Central memory CD8-positive, alpha-beta T cell (primary cell): Measurements from ENCODE around the gene CADM2.
"Not testable (repeated sequence)": the region's sequence is repeated elsewhere in the genome, so short reads cannot be mapped to it uniquely, and the experiment has no call there.

Source experiments
- ATAC-seq: fragments of 150-1000 bp; cut with Tn5 transposase; replicated peaks from 2 replicates; pipeline ENCODE4 v1.10.0; 2022; ENCODE audit warnings: mild to moderate bottlenecking, moderate FRiP score, moderate number of reproducible peaks; ENCODE audit not compliant: poor library complexity, severe bottlenecking; ENCODE audit errors: extremely low read depth
- DNase-seq, 2 donors: peaks; one replicate each; pipeline ENCODE4 v3.0.0; 2021; ENCODE audit warnings: low spot score in 2 of 2
- H3K27ac Mint-ChIP-seq: one replicate; pipeline ENCODE4 v1.8.0; 2022; ENCODE audit warnings: low read depth, mild to moderate bottlenecking, moderate library complexity, mixed read lengths
- H3K27me3 Mint-ChIP-seq: one replicate; pipeline ENCODE4 v1.8.0; 2022; ENCODE audit warnings: mixed read lengths
- H3K36me3 Mint-ChIP-seq: one replicate; pipeline ENCODE4 v1.8.0; 2022; ENCODE audit warnings: mild to moderate bottlenecking, moderate library complexity, mixed read lengths; ENCODE audit not compliant: insufficient read depth
- H3K4me1 Mint-ChIP-seq: one replicate; pipeline ENCODE4 v1.8.0; 2022; ENCODE audit warnings: mixed read lengths
- H3K4me3 Mint-ChIP-seq: one replicate; pipeline ENCODE4 v1.8.0; 2022; ENCODE audit warnings: mild to moderate bottlenecking, moderate library complexity, mixed read lengths
- H3K9me3 Mint-ChIP-seq: one replicate; pipeline ENCODE4 v1.8.0; 2022; ENCODE audit warnings: mixed read lengths

CADM2 gene

DNA sequence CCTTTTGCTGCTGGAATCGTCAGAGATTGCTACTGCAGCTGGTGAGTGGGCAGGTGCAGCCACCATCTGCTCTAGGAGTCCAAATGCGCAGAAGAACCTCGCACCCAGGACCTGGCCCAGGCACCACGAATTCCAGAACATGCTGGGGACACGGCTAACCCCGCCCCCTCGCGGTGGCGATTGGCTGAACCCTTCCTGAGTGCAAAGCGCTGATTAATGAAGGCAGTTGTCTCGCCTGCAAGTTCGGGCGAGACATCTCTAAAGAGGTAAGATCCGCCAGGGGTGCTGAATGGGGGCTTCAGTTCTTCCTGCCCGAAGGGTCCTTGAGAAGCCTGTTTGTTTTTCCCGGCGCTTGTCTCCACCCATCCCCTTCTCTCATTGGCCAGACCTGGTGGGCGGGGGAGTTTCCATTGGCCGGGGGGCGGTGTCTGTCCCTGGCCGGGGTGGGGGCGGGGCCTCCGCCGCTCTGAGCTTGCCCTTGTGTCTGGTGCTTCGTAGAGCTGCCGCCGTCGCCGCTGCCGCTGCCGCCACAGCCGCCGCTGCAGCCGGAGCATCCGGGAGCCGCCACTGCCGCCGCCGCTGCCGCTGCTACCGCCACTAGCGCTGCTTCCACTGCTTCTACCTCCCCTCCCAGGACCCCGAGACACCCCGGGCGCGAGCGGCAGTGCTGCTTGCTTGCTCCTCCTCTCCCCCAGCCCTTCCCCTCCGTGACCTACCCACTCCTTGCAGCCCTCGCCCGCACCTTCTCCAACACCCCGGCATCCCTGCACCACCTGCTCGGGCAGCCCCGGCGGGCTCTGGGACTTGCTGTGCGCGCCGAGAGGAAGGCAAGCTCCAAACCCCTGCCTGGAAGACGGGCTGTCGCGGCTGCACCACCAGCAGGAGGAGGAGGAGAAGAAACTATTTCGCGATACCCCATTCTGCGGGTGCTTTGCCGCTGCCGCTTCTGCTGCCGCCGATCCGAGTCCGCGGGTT, at the start of gene CADM2:
CADM2 (plus strand) TSS at position 495 of the 975 bp plus-strand sequence.
- DNase-seq (no peak), ATAC-seq (peak; percentile 66)
- peaks cover 22% of the 10 kb centered on the region for H3K27me3 Mint-ChIP-seq
- H3K4me3 Mint-ChIP-seq = peak within 1 kb of the TSS; percentile 3
- H3K4me1 Mint-ChIP-seq = peaks cover 7% of the 10 kb centered on the region
- H3K36me3 Mint-ChIP-seq = no peaks in the 10 kb centered on the region
- no peaks in the 10 kb centered on the region for H3K9me3 Mint-ChIP-seq
- no peak within 1 kb of the TSS for H3K27ac Mint-ChIP-seq

DNA sequence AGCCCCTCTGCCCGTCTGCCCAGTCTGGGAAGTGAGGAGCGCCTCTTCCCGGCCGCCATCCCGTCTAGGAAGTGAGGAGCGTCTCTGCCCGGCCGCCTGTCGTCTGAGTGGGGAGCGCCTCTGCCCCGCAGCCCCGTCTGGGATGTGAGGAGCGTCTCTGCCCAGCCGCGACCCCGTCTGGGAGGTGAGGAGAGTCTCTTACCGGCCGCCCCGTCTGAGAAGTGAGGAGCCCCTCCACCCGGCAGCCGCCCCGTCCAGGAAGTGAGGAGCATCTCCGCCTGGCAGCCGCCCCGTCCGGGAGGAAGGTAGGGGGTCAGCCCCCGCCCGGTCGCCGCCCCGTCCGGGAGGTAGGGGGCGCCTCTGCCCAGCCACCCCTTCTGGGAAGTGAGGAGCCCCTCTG, 40.2 kb upstream of the CADM2 start:
- H3K27ac Mint-ChIP-seq, DNase-seq, H3K36me3 Mint-ChIP-seq, H3K4me3 Mint-ChIP-seq, H3K27me3 Mint-ChIP-seq, ATAC-seq, H3K4me1 Mint-ChIP-seq: not testable (repeated sequence)
- H3K9me3 Mint-ChIP-seq = peaks cover 19% of the 10 kb centered on the region

DNA sequence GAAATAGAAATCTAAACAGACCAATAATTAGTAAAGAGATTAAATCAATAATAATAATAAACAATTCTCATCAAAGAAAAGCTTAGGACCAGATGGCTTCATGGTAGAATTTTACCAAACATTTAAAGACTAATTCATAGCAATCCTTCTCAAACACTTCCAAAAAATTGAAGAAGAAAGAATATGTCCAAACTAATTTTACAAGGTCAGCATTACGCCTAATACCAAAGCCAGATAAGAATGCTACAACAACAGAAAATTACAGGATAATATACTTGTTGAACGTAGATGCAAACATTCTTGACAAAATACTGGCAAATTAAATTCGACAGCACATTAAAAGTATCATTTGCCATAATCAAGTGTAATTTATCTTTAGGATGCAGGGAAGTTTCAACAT, 36.1 kb upstream of the CADM2 start:
- no peaks in the 10 kb centered on the region for H3K4me1 Mint-ChIP-seq
- H3K36me3 Mint-ChIP-seq = no peaks in the 10 kb centered on the region
- DNase-seq (no peak), ATAC-seq (no peak)
- H3K27ac Mint-ChIP-seq = no peak overlapping the region
- H3K4me3 Mint-ChIP-seq = no peak overlapping the region
- no peaks in the 10 kb centered on the region for H3K27me3 Mint-ChIP-seq
- H3K9me3 Mint-ChIP-seq = peaks cover 23% of the 10 kb centered on the region

DNA sequence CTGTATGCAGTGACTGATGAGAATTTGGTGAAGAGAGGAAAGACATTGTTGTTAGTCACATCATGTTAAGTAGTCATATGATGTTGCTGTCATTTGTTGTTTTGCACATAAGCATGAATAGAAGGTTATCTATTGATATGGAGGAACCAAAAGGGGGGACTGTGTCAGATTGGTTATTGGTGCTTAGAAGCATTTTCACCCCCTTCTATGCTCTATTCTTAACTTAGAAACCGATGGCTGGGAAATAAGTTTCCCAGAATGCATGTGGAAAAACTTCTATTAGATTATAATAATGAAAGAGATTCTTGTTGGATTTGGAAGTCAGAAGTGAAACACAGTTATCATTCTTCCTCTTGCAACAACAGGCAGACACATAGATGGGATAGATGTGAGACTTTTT, 33.2 kb upstream of the CADM2 start:
- no peaks in the 10 kb centered on the region for H3K36me3 Mint-ChIP-seq
- H3K4me3 Mint-ChIP-seq = no peak overlapping the region
- H3K9me3 Mint-ChIP-seq = peaks cover 31% of the 10 kb centered on the region
- H3K4me1 Mint-ChIP-seq = no peaks in the 10 kb centered on the region
- no peak for ATAC-seq
- H3K27ac Mint-ChIP-seq = no peak overlapping the region
- no peaks in the 10 kb centered on the region for H3K27me3 Mint-ChIP-seq
- DNase-seq = no peak

DNA sequence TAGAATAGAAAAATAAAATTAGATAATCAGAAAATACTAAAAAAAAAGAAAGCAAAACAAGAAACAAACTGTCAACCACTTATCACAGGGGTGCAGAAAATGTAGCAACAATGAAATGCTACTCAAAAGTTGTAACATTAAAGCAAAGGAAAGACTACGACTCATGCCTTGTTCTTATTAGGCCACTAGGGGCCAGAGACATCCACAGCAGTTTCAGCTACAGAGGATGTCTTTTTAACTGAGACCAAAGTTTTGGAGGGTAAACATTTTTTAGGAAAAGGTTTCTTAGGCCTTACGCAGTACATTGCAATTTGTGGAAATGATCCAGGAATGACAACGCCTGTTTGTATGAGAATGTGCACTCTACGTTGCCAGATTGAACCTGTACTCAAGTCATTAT, 15.4 kb upstream of the CADM2 start:
- Mint-ChIP-seq H3K27me3 (no peaks in the 10 kb centered on the region), H3K36me3 (no peaks in the 10 kb centered on the region), H3K4me1 (no peaks in the 10 kb centered on the region), H3K4me3 (no peak overlapping the region), H3K9me3 (peaks cover 7% of the 10 kb centered on the region), H3K27ac (no peak overlapping the region)
- DNase-seq = no peak
- ATAC-seq = no peak

DNA sequence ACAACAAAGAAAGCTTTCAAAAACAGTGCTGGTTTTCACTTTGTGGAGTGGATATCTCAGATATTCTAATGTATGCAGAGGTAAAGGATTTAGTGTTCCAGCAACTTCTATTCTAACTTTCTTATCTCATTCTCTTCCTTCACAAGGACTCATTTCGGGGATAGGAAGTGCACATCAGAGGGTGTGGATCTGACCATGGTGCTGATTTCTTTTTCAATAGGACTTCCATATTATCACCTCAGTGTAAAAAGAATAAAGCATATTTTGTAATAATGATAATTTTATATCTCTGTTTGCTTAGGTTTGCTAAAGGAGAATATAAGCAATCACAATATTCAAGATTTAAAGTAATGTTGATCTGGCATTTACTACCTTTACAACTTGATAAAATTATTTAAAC, 12.5 kb upstream of the CADM2 start:
- Mint-ChIP-seq H3K36me3 (no peaks in the 10 kb centered on the region), H3K4me1 (no peaks in the 10 kb centered on the region), H3K27me3 (no peaks in the 10 kb centered on the region), H3K9me3 (peaks cover 21% of the 10 kb centered on the region), H3K27ac (no peak overlapping the region), H3K4me3 (no peak overlapping the region)
- DNase-seq (no peak), ATAC-seq (no peak)

DNA sequence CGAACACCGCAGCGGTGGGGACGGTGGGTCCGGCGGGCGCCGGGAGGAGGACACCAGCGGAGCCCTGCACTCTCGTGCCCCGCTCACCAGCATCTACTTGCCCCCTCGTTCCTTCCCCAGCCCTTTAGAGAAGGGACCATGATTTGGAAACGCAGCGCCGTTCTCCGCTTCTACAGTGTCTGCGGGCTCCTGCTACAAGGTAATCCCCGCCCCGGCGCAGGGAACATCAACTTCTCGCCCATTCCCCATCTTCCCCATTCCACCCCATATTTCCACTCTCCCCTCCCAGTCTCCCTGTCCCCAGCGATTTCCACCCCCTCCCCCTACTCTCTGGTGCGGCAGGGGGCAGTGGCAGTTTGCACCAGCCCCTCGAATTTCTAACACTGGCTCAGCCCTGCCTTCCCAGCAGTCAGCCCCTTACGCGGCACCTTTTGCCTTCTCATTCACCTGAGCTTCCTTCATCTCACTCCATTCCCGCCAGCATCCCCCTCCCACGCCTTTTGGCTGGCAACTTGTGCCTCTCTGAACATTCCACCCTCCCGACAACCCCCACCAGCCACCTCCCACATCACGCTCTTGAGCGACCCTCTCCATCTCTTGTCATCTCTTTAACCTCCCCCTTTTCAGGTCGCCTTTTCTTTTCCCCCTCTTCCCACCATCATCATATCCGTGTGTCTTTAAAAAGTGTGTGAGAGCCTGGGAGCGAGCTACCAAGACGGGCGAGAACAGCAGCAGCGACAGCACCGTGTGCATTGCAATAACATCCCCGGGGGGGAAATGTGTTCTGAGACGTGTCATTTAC, 882 bp downstream of the CADM2 start:
- Mint-ChIP-seq H3K4me3 (peak overlapping the region; percentile 3), H3K4me1 (peaks cover 7% of the 10 kb centered on the region), H3K9me3 (no peaks in the 10 kb centered on the region), H3K27me3 (peaks cover 22% of the 10 kb centered on the region), H3K27ac (no peak overlapping the region), H3K36me3 (no peaks in the 10 kb centered on the region)
- DNase-seq (no peak), ATAC-seq (no peak)

DNA sequence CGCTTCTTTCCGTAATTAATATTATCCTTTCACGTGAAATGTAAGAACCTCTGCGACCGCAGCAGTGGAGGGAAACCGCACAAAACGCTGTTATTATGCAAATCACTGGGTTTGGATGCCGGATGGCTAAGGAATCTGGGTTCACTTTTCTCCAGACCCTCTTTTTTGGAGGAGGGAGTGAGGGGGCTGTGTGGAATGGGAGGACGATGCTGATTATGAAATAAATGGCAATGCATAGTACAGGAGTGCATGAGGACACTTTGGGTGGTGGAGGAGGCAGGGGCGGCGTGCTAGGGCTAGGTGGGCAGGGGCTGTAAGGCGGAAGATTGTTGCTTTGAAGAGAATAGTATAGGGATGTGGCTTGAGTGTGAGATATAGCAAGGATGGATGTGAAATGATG, 1.8 kb downstream of the CADM2 start:
- DNase-seq = no peak
- Mint-ChIP-seq H3K9me3 (no peaks in the 10 kb centered on the region), H3K4me1 (peaks cover 7% of the 10 kb centered on the region), H3K4me3 (no peak overlapping the region), H3K27ac (no peak overlapping the region), H3K27me3 (peaks cover 22% of the 10 kb centered on the region), H3K36me3 (no peaks in the 10 kb centered on the region)
- no peak for ATAC-seq

DNA sequence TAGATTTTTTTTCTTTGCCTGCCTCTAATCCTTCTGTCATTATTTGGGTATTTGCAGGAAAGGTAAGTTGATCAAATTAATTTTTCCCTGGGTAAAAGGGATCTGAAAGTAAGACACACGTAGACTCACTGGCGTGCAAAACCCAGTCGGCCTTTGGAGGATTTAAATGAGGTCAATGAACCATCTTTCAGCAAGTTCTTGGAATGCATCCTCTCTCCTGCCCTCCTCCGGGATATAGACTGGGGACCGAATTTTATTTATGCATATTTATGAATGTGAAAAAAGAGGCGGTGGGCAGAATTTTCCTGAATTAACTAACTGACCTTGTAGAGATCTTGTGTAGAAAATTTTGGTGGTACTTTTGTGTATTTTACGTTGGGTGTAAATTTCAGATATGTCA, 2.2 kb downstream of the CADM2 start:
- DNase-seq (no peak), ATAC-seq (no peak)
- H3K4me1 Mint-ChIP-seq = peaks cover 7% of the 10 kb centered on the region
- no peaks in the 10 kb centered on the region for H3K36me3 Mint-ChIP-seq
- H3K9me3 Mint-ChIP-seq = no peaks in the 10 kb centered on the region
- no peak overlapping the region for H3K4me3 Mint-ChIP-seq
- H3K27me3 Mint-ChIP-seq = peaks cover 22% of the 10 kb centered on the region
- H3K27ac Mint-ChIP-seq = no peak overlapping the region

DNA sequence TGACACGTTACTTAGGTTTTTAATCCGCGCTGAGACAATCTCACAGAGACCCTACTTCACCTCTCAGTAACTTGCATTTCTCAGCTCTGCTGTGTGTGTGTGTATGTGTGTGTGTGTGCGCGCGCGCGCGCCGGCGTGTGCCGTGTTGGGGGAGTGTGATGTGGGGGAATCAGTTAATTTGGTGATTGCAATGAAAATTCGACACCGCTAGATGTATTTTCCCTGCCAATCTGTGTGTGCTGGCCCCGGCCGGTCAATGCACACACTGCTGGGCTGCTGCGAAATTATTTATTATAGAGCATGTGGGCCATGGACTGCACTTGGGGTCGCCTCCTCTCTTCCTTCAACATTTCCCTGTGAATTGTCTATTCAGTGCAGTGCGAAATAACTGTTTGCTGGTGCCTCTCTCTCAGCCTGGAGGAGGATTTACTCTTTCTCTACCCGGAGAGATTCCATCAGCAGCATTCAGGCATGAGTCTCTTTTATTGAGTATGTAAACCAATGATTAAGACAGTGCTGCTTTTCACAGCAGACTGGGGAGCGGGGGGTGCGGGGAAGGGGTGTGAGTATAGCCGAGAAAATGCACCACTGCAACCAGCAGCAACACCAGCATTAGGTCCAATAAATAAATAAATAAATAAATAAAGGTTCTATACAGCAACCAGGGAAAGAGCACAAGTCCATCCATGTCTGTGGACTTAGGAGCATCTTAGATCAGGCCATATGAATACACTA, 2.9 kb downstream of the CADM2 start:
- Mint-ChIP-seq H3K4me3 (no peak overlapping the region), H3K27me3 (peaks cover 22% of the 10 kb centered on the region), H3K36me3 (no peaks in the 10 kb centered on the region), H3K4me1 (peaks cover 7% of the 10 kb centered on the region), H3K27ac (no peak overlapping the region), H3K9me3 (no peaks in the 10 kb centered on the region)
- DNase-seq (no peak), ATAC-seq (no peak)

DNA sequence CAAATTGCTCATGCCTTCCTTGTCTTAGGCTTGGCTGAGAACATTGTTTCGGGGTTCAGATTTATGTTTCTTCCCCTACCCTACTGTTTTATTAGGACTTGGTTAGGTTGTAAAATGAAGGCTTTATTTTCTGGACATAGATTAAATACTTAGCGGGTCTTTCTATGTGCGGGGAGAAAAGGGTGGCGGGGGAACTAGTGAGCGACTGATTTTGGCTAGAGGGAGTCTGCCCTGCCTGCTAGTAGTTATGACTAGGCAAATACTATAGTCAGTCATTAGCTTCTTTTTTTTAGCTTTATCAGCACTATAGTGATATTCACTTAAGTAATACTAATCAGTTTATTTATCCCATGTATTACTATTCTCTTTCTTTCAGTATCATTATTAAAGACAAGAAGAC, 3.6 kb downstream of the CADM2 start:
- H3K27me3 Mint-ChIP-seq = peaks cover 22% of the 10 kb centered on the region
- no peak for DNase-seq
- peaks cover 7% of the 10 kb centered on the region for H3K4me1 Mint-ChIP-seq

DNA sequence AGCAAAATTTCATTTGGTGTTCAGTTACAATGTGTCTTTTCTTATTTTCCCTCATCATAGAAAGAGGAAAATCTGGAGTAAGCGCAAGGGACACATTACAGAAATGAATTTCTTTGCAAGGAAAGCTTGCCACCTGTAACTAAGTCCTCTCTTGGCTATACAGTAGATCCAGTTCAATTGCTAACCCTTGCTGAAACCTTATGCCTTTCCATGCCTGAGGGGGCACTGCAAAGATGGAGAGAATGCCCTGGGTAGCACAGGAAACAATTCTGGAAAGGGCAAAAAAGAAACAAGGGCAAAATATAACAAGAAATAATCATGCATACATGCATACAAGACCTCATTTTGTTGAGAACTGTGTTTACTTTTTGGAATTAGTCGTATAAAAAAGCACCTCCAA, 4.3 kb downstream of the CADM2 start:
- Mint-ChIP-seq H3K4me3 (no peak overlapping the region), H3K36me3 (no peaks in the 10 kb centered on the region), H3K9me3 (no peaks in the 10 kb centered on the region), H3K27me3 (peaks cover 22% of the 10 kb centered on the region), H3K27ac (no peak overlapping the region), H3K4me1 (peaks cover 7% of the 10 kb centered on the region)
- DNase-seq (no peak), ATAC-seq (no peak)

More for the DNA sequence above, 3.6 kb downstream of the CADM2 start:
- H3K4me3 Mint-ChIP-seq = no peak overlapping the region
- no peaks in the 10 kb centered on the region for H3K36me3 Mint-ChIP-seq
- H3K27ac Mint-ChIP-seq = no peak overlapping the region
- H3K9me3 Mint-ChIP-seq = no peaks in the 10 kb centered on the region
- no peak for ATAC-seq
